Right lung (tissue), 5 donors: ENCODE measurements around the gene B9D2. TPM values are rescaled to one million over a fixed set of nuclear protein-coding genes. Genes with fewer than 3 reads are reported as not detected.

Experiments
- DNase-seq, 2 donors: peaks; one replicate each; pipeline ENCODE4 v3.0.0-alpha.2; 2013
- polyA plus RNA-seq, 5 donors: library from polyadenylated mRNA; unstranded; fragments of 120-200 nt; gene quantifications; one replicate each; pipeline versions ENCODE4 v1.2.1 to v1.2.3, GENCODE V29; 2013; ENCODE audit warnings: inconsistent platforms in 1 of 5, low replicate concordance in 1 of 5; ENCODE audit not compliant: insufficient read length in 5 of 5, insufficient read depth in 1 of 5

The B9D2 gene
- polyA plus RNA-seq, 5 donors, result 6.3 to 8.8 (median 8.5) TPM

GRCh38 chr19:41328842-41329225 lies 35.1 kb downstream of the B9D2 start:
- no peak for DNase-seq

- no peak for DNase-seq
Observed at GRCh38 chr19:41328157-41328841, 35.6 kb downstream of the B9D2 start.

GRCh38 chr19:41327576-41328156 lies 36.3 kb downstream of the B9D2 start:
- DNase-seq, result no peak

- DNase-seq, result peak in 1 of 2 donors; percentile 36
Observed at GRCh38 chr19:41327076-41327575, 36.8 kb downstream of the B9D2 start.

- DNase-seq, result no peak
Observed at GRCh38 chr19:41325947-41326706, 37.8 kb downstream of the B9D2 start.

- no peak for DNase-seq
Observed at GRCh38 chr19:41325640-41325946, 38.4 kb downstream of the B9D2 start.

GRCh38 chr19:41324921-41325639 lies 38.9 kb downstream of the B9D2 start:
- DNase-seq, result peak in 1 of 2 donors; percentile 31

- DNase-seq, result no peak
Observed at GRCh38 chr19:41324231-41324702, 39.7 kb downstream of the B9D2 start.

GRCh38 chr19:41323430-41324125 lies 40.4 kb downstream of the B9D2 start:
- no peak for DNase-seq

GRCh38 chr19:41323023-41323422 lies 40.9 kb downstream of the B9D2 start:
- no peak for DNase-seq

- DNase-seq, result no peak
Observed at GRCh38 chr19:41322451-41322850, 41.5 kb downstream of the B9D2 start.

- DNase-seq, result no peak
Observed at GRCh38 chr19:41321600-41322270, 42.2 kb downstream of the B9D2 start.

GRCh38 chr19:41321204-41321599 lies 42.7 kb downstream of the B9D2 start:
- DNase-seq, result no peak

GRCh38 chr19:41320568-41320967 lies 43.4 kb downstream of the B9D2 start:
- DNase-seq, result no peak

GRCh38 chr19:41320185-41320518 lies 43.8 kb downstream of the B9D2 start:
- DNase-seq, result no peak

GRCh38 chr19:41319500-41320184 lies 44.3 kb downstream of the B9D2 start:
- no peak for DNase-seq

GRCh38 chr19:41318696-41319499 lies 45.1 kb downstream of the B9D2 start:
- DNase-seq, result no peak

- DNase-seq, result no peak
Observed at GRCh38 chr19:41316306-41316920, 47.5 kb downstream of the B9D2 start.

- DNase-seq, result no peak
Observed at GRCh38 chr19:41311613-41312012, 52.3 kb downstream of the B9D2 start.
